Large intestine (tissue), 3 donors: ENCODE data around the gene SH2D1B. TPM values are rescaled to one million over a fixed set of nuclear protein-coding genes. Genes with fewer than 3 reads are reported as not detected.
A peak's percentile ranks its signal among the peaks of the same experiment; 100 is the strongest.

Source experiments
- DNase-seq, 2 donors: peaks; one replicate each; pipeline versions ENCODE4 v3.0.0 to v3.0.0-alpha.2; 2013
- H3K27ac ChIP-seq: one replicate; pipeline ENCODE4 v1.5.1; 2013; ENCODE audit warnings: low read length
- H3K27me3 ChIP-seq: 2 replicates; pipeline ENCODE4 v1.6.1; 2013; ENCODE audit warnings: low read length; ENCODE audit not compliant: control insufficient read depth, insufficient read depth
- H3K36me3 ChIP-seq: 2 replicates; pipeline ENCODE4 v1.6.1; 2013; ENCODE audit warnings: low read length; ENCODE audit not compliant: control insufficient read depth, insufficient read depth
- H3K4me1 ChIP-seq: one replicate; pipeline ENCODE4 v1.6.1; 2013; ENCODE audit warnings: low read length; ENCODE audit not compliant: control insufficient read depth, insufficient read depth
- H3K4me3 ChIP-seq: one replicate; pipeline ENCODE4 v1.5.1; 2013; ENCODE audit warnings: low read length
- H3K9me3 ChIP-seq: one replicate; pipeline ENCODE4 v1.6.1; 2013; ENCODE audit warnings: mild to moderate bottlenecking, low read depth, low read length, moderate library complexity; ENCODE audit not compliant: control insufficient read depth
- WGBS: methylation state at CpG from one replicate; pipeline ENCODE4 v1.1.5; 2013; ENCODE audit warnings: low lambda C conversion rate; ENCODE audit not compliant: insufficient coverage; 5-methylcytosine and 5-hydroxymethylcytosine counted together
- polyA plus RNA-seq: library from polyadenylated mRNA; unstranded; fragments of 120-200 nt; gene quantifications from one replicate; pipeline ENCODE4 v1.2.1, GENCODE V29; 2013

SH2D1B gene
- polyA plus RNA-seq, 1 donor: 2.1 TPM

DNA sequence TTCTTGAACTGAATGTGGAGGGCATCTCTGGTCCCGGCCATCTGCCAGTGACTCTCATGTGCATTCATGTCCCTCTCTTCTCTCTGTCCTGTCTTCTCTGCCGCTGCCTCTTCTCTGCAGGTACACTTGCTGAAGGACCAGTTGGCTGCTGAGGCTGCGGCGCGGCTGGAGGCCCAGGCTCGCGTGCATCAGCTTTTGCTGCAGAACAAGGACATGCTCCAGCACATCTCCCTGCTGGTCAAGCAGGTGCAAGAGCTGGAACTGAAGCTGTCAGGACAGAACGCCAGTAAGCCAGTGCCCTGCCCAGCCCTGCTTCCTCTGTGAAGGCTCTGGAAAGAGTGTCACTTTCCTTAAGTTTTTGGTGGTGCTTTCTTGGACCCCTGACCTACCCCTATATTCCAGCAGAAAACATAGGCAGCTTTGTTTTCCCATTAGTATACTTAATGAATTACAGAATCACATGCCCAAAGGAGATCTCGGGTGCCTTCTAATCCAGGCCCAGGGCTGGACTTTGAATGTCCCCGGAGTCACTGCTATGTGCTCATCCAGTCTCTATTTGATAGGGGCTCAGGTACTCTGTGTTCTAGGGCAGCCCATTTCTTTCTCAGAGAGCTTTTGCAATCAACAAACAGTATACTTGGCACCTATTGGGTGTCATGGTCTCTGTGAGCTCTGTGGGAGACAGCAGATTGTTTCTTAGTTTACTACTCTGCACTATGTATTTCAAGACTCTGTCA lies 46.5 kb downstream of the SH2D1B start:
- Histone ChIP-seq H3K27me3 (no peaks in the 10 kb centered on the region), H3K9me3 (peaks cover 5% of the 10 kb centered on the region), H3K4me1 (peaks cover 10% of the 10 kb centered on the region), H3K36me3 (peaks cover 3% of the 10 kb centered on the region), H3K4me3 (no peak overlapping the region), H3K27ac (no peak overlapping the region)
- no CpG with 5 or more reads among the region's 10 CpGs for WGBS
- DNase-seq: peak; percentile 57 to 72

DNA sequence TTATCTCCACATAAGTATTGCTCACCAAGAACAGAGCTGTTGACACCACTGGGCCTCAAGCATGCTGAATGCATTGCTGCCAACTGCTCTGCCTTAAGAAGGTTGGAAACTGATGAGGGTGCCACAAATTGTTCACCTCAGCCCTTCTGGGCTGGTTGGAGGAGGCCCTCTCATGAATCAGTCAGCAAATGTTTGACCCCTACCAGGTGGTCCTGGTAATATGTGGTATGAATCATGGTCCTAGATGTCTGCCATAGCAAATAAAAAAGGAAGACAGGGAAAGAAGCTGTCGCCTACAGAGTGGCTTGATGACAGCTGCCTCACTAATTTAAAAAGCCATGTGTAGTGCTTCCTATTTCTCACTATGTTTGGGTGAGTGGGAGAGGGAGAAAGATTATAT lies 47.4 kb downstream of the SH2D1B start:
- H3K4me3 ChIP-seq: no peak overlapping the region
- H3K27me3 ChIP-seq: no peaks in the 10 kb centered on the region
- peaks cover 10% of the 10 kb centered on the region for H3K4me1 ChIP-seq
- H3K36me3 ChIP-seq: peaks cover 6% of the 10 kb centered on the region
- no peak overlapping the region for H3K27ac ChIP-seq
- no CpG with 5 or more reads among the region's 1 CpG for WGBS
- peaks cover 5% of the 10 kb centered on the region for H3K9me3 ChIP-seq
- no peak for DNase-seq

DNA sequence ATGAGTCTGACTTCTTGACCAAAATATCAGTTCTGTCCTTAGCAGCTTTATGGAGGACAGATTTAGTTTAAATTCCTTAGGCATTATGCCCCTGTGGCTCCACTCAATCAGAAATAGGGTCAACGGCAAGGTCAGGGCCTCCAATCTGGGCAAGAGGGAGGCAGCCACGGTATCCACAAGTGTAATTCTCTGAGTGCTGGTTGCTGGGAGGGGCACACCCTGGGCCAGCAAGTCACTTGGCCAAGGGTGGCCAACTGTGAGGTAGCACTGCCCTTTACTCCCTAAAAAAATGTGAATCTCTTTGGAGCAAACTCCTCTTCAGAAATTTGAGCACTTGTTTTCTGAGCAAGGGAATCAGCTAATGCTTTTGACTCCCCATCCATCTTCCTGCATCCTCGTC lies 48.1 kb downstream of the SH2D1B start:
- H3K9me3 ChIP-seq: peaks cover 5% of the 10 kb centered on the region
- peaks cover 9% of the 10 kb centered on the region for H3K36me3 ChIP-seq
- H3K27me3 ChIP-seq: no peaks in the 10 kb centered on the region
- H3K4me1 ChIP-seq: peaks cover 10% of the 10 kb centered on the region
- H3K4me3 ChIP-seq: no peak overlapping the region
- H3K27ac ChIP-seq: no peak overlapping the region
- no CpG with 5 or more reads among the region's 3 CpGs for WGBS
- DNase-seq: no peak

DNA sequence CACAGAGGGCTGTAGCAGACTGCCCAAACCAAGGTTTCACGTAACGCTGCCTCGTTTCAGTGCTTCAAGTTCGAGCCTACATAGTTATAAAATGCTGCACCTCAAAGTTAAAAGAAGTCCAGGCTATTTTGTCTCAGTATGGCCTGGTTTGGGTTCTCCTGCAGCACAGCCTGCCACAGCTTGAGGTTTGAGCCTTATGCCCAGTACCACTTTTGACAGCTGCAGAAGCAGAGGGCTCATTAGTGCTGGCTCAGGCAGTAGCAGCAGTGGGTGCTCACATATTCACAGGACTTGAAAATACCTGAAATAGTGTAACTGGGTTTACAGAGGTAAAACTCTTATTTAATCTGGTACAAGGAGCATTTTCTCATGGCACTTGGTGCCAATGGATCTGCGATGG lies 50.6 kb downstream of the SH2D1B start:
- no CpG with 5 or more reads among the region's 5 CpGs for WGBS
- peaks cover 10% of the 10 kb centered on the region for H3K4me1 ChIP-seq
- H3K27ac ChIP-seq: no peak overlapping the region

DNA sequence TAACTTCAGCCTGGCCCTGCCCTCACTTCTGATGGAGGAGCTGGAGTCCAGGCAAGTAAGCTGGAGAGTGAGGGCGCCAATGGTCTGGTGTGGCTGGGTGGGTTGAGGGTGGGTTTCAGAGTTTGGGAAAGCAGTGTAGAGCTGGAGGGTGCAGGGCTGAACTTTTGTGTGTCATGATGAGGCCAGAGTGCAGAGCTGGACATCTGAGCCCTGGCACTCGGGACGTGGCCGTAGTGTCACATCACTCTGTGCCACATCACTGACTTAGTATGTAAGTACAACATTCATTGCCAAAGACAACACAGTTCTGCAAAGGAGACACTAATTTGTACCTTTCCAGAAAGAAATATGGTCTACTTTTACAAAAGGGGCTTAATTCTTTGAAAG lies 51.1 kb downstream of the SH2D1B start:
- peaks cover 6% of the 10 kb centered on the region for H3K36me3 ChIP-seq
- WGBS: no CpG with 5 or more reads among the region's 4 CpGs
- peaks cover 7% of the 10 kb centered on the region for H3K4me1 ChIP-seq
- H3K9me3 ChIP-seq: no peaks in the 10 kb centered on the region
- H3K27me3 ChIP-seq: no peaks in the 10 kb centered on the region
- no peak for DNase-seq
- no peak overlapping the region for H3K4me3 ChIP-seq
- H3K27ac ChIP-seq: no peak overlapping the region

More for the DNA sequence above, 50.6 kb downstream of the SH2D1B start:
- Histone ChIP-seq H3K4me3 (no peak overlapping the region), H3K36me3 (peaks cover 6% of the 10 kb centered on the region), H3K9me3 (no peaks in the 10 kb centered on the region), H3K27me3 (no peaks in the 10 kb centered on the region)
- no peak for DNase-seq

DNA sequence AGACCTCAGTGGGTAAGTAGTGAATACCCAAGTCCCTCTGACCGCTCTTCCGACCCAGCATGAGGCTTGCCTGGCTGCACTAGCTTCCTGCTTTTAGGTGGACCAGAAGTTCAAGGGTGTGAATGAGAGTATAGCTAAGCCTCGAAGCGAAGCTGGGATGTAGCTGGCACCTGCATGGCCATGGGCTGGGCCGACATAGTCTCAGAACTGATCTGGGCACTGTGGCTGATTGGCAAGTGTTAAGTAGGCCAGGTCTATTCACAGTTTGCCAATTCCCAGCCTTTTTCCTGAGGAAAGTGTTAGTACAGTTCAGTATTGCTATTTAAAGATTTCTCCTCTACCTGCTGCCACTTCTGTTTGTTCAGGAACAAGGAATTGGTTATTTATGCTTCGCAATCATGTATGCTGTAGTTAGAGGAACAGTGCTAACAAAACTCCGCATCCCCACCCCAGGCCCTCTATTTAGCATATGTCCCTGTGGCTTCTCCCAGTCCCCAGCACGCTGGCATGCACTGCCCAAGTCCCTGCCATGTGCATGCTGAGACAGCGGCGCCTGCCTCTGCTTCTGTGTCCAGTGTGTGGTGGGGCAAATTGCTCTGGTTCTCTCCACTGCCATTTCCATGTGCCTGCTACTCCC lies 51.6 kb downstream of the SH2D1B start:
- no CpG with 5 or more reads among the region's 10 CpGs for WGBS
- Histone ChIP-seq H3K36me3 (peaks cover 6% of the 10 kb centered on the region), H3K27ac (no peak overlapping the region), H3K4me1 (peaks cover 7% of the 10 kb centered on the region), H3K27me3 (no peaks in the 10 kb centered on the region), H3K9me3 (no peaks in the 10 kb centered on the region), H3K4me3 (no peak overlapping the region)
- DNase-seq: no peak

DNA sequence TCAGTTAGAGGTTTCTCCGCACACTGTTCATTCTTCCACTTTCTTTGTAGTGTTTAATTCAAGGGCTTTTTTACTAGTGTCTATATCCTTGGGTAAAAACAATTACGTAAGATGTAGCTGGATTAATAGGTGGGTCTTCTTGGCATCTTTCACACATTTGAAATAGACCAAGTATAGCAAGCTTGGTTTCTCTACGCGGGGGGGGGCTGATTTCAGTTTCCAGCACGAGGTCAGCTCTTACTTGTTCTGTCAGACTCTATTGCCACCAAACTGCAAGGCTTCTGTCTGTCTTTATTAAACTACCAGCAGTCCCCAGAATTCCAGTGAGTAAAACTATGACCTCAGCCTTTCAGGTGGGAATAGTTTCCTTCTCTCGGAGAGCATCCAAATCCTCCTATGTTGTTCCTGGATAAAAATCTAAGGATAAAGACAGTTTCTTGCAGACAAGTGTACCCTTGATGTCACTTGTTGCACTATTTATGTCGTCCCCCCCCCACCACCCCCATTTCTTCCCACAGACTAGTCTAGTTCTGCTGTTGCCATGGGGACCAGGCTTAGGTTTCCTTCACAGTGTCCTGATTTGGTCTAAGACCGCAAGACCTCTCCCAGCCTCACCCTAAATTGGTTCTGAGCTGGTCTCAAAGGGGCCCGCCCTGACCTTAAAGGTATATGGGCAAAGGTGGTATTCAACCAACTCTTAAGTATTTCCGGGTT lies 52.3 kb downstream of the SH2D1B start:
- H3K9me3 ChIP-seq: no peaks in the 10 kb centered on the region
- WGBS: 100% methylated on average over 1 of the region's 10 CpGs
- H3K27me3 ChIP-seq: no peaks in the 10 kb centered on the region
- H3K27ac ChIP-seq: no peak overlapping the region
- no peak overlapping the region for H3K4me3 ChIP-seq
- peaks cover 6% of the 10 kb centered on the region for H3K36me3 ChIP-seq
- DNase-seq: no peak
- peaks cover 5% of the 10 kb centered on the region for H3K4me1 ChIP-seq

DNA sequence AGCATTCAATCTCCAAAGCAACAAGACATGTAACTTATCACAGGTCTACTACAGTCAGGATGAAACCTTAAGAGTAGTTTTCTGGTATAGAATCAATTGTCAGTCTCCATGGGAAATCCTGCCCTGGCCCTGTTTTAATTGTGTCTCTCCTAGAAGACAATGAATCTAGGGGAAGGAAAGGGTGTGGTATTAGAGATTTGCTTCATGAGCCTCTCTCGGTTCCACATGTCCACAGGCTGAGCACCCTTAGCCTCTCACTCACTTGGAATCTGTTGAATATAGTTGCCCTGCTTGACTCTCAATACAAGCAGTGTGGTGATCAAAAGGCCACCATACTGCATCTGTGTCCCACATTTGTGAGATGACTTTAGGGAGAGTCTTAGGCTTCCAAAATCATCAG lies 53.0 kb downstream of the SH2D1B start:
- DNase-seq: no peak
- no peaks in the 10 kb centered on the region for H3K27me3 ChIP-seq
- H3K9me3 ChIP-seq: no peaks in the 10 kb centered on the region
- H3K4me3 ChIP-seq: no peak overlapping the region
- no CpG with 5 or more reads among the region's 1 CpG for WGBS
- H3K27ac ChIP-seq: no peak overlapping the region
- H3K36me3 ChIP-seq: peaks cover 6% of the 10 kb centered on the region
- H3K4me1 ChIP-seq: peaks cover 7% of the 10 kb centered on the region

DNA sequence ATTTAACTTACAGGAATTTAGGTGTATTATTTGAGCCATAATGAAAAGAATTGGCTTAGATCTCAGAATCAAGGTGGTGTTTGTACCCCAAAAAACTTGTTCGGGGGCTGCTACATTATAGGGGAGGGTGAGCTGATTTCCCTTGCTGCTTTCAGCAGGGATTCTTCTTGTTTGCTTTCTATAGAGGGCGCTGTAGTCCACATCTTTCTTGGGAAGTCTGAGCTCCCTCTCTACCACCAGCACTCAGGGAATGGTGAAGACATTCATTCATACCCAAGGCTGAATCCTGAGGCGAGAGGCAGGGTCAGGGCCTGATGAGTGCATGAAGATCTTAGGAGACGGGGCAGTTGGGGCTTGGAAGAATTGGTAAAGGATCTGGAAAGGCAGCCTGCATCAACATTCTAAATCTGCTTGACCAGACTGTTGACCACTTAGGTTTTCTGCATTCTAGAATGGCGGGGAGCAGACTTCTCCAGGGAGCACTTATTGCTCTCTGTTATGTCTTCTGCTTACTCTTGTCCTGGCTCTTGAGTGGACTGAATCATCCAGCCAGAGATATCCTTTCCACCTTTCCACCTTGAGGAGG lies 54.2 kb downstream of the SH2D1B start:
- no peaks in the 10 kb centered on the region for H3K27me3 ChIP-seq
- peaks cover 15% of the 10 kb centered on the region for H3K4me1 ChIP-seq
- peaks cover 6% of the 10 kb centered on the region for H3K36me3 ChIP-seq
- no peak overlapping the region for H3K4me3 ChIP-seq
- WGBS: no CpG with 5 or more reads among the region's 5 CpGs
- DNase-seq: peak; percentile 41 to 48
- no peaks in the 10 kb centered on the region for H3K9me3 ChIP-seq
- no peak overlapping the region for H3K27ac ChIP-seq

DNA sequence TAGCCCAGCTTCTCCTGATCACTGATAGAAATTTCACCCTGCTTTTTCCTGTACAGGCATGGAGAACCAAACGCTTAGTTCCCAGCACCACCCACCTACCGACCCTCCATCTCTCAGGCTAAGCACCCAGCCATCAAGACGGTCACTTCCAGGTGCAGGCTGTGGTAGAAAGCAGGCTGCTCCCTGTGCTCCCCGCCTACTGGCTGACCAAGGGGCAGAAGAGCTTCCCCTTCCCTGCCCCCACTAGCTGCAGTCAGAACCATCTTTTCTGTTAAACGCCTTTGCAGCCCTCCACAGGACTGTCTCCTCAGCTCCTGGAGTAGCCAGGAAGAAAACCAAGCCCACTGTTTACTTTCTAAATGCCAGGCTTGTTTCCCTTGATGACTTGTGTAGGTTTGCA lies 58.2 kb downstream of the SH2D1B start:
- H3K27ac ChIP-seq: no peak overlapping the region
- H3K4me1 ChIP-seq: peaks cover 36% of the 10 kb centered on the region
- DNase-seq: no peak
- no peaks in the 10 kb centered on the region for H3K9me3 ChIP-seq
- WGBS: no CpG with 5 or more reads among the region's 5 CpGs
- H3K36me3 ChIP-seq: no peaks in the 10 kb centered on the region
- no peaks in the 10 kb centered on the region for H3K27me3 ChIP-seq
- no peak overlapping the region for H3K4me3 ChIP-seq
